HL-60/S4 treated with phorbol 12-myristate 13-acetate at 8.2 ng/mL for 4 days and 3 days (cell line): ENCODE results near the gene CD24.
"Not testable (repeated sequence)": the region's sequence is repeated elsewhere in the genome, so short reads cannot be mapped to it uniquely, and the experiment has no call there.

Experiments
- in situ Hi-C: fragments of 300-500 bp; cut with MboI; formaldehyde crosslinking; loops from 2 replicates; pipeline ENCODE4 v1.15.0; 2022; ENCODE audit warnings: low sequenced_read_pairs

The CD24 gene

GRCh38 chr6:106972500-106972899, 2.0 kb downstream of the CD24 start:
- in situ Hi-C loops: no loop called here

- in situ Hi-C loops: not testable (repeated sequence)
These were observed 3.8 kb downstream of the CD24 start for GRCh38 chr6:106970769-106971168.

GRCh38 chr6:106967936-106968555, 6.5 kb downstream of the CD24 start:
- in situ Hi-C loops: no loop called here

- in situ Hi-C loops: no loop called here
These were observed 7.6 kb downstream of the CD24 start for GRCh38 chr6:106966671-106967640.

GRCh38 chr6:106966229-106966628, 8.3 kb downstream of the CD24 start:
- in situ Hi-C loops: no loop called here

GRCh38 chr6:106964954-106965353, 9.6 kb downstream of the CD24 start:
- in situ Hi-C loops: no loop called here

- in situ Hi-C loops: no loop called here
These were observed 10.4 kb downstream of the CD24 start for GRCh38 chr6:106964099-106964498.

- in situ Hi-C loops: no loop called here
These were observed 11.0 kb downstream of the CD24 start for GRCh38 chr6:106963544-106963943.

- in situ Hi-C loops: no loop called here
These were observed 12.7 kb downstream of the CD24 start for GRCh38 chr6:106961801-106962200.

- in situ Hi-C loops: no loop called here
These were observed 13.4 kb downstream of the CD24 start for GRCh38 chr6:106961136-106961535.

GRCh38 chr6:106959985-106960384, 14.5 kb downstream of the CD24 start:
- in situ Hi-C loops: no loop called here

- in situ Hi-C loops: no loop called here
These were observed 34.7 kb downstream of the CD24 start for GRCh38 chr6:106939848-106940247.

GRCh38 chr6:106939208-106939607, 35.3 kb downstream of the CD24 start:
- in situ Hi-C loops: no loop called here

- in situ Hi-C loops: no loop called here
These were observed 46.8 kb downstream of the CD24 start for GRCh38 chr6:106927531-106928398.

GRCh38 chr6:106925948-106926347, 48.6 kb downstream of the CD24 start:
- in situ Hi-C loops: no loop called here

- in situ Hi-C loops: no loop called here
These were observed 49.6 kb downstream of the CD24 start for GRCh38 chr6:106924694-106925523.

- in situ Hi-C loops: no loop called here
These were observed 51.9 kb downstream of the CD24 start for GRCh38 chr6:106922626-106923025.
